H9 (cell line): Measurements from ENCODE around the gene VSTM2L. TPM values are rescaled to one million over a fixed set of nuclear protein-coding genes. Genes with fewer than 3 reads are reported as not detected.

Source experiments
- DNase-seq: peaks from one replicate; pipeline ENCODE4 v3.0.0-alpha.2; 2017
- H2AFZ ChIP-seq: one replicate; pipeline ENCODE4 v1.6.1; 2013; ENCODE audit warnings: mild to moderate bottlenecking, low read length, control low read depth, moderate library complexity
- H2AK5ac ChIP-seq: 2 replicates; pipeline ENCODE4 v1.6.1; 2013; ENCODE audit warnings: low read length, control low read depth, mixed read lengths; ENCODE audit not compliant: insufficient read length
- H2BK120ac ChIP-seq: one replicate; pipeline ENCODE4 v1.6.1; 2013; ENCODE audit warnings: low read depth, mild to moderate bottlenecking, low read length, control low read depth, inconsistent platforms; ENCODE audit not compliant: poor library complexity, severe bottlenecking
- H2BK12ac ChIP-seq: 2 replicates; pipeline ENCODE4 v1.6.1; 2013; ENCODE audit warnings: low read length, control low read depth, mixed read lengths, low read depth; ENCODE audit not compliant: insufficient read length
- H2BK15ac ChIP-seq: 2 replicates; pipeline ENCODE4 v1.6.1; 2013; ENCODE audit warnings: low read depth, low read length, control low read depth
- H2BK20ac ChIP-seq: one replicate; pipeline ENCODE4 v1.6.1; 2013; ENCODE audit warnings: low read depth, mild to moderate bottlenecking, low read length, control low read depth, inconsistent platforms; ENCODE audit not compliant: poor library complexity, severe bottlenecking
- H2BK5ac ChIP-seq: 2 replicates; pipeline ENCODE4 v1.6.1; 2013; ENCODE audit warnings: low read length, control low read depth, mixed read lengths; ENCODE audit not compliant: insufficient read length
- H3K14ac ChIP-seq: 2 replicates; pipeline ENCODE4 v1.6.1; 2013; ENCODE audit warnings: low read length, control low read depth; ENCODE audit not compliant: insufficient read depth
- H3K18ac ChIP-seq: 2 replicates; pipeline ENCODE4 v1.6.1; 2013; ENCODE audit warnings: low read depth, mild to moderate bottlenecking, mixed read lengths, low read length, control low read depth; ENCODE audit not compliant: insufficient read length
- H3K23ac ChIP-seq: 2 replicates; pipeline ENCODE4 v1.6.1; 2013; ENCODE audit warnings: low read length, control low read depth, mixed read lengths, low read depth; ENCODE audit not compliant: insufficient read length
- H3K23me2 ChIP-seq: 2 replicates; pipeline ENCODE4 v1.6.1; 2013; ENCODE audit warnings: low read depth, mild to moderate bottlenecking, mixed read lengths, low read length, control low read depth; ENCODE audit not compliant: insufficient read length, poor library complexity, severe bottlenecking
- H3K27ac ChIP-seq: 2 replicates; pipeline ENCODE4 v1.5.1; 2013; ENCODE audit warnings: low read length, control low read depth, mixed read lengths, low read depth; ENCODE audit not compliant: insufficient read length
- H3K27me3 ChIP-seq: 2 replicates; pipeline ENCODE4 v1.6.1; 2013; ENCODE audit warnings: low read length, control low read depth, inconsistent platforms; ENCODE audit not compliant: insufficient read depth
- H3K4ac ChIP-seq: 2 replicates; pipeline ENCODE4 v1.6.1; 2013; ENCODE audit warnings: low read depth, mild to moderate bottlenecking, control low read depth, inconsistent platforms, low read length, moderate library complexity
- H3K4me1 ChIP-seq: 2 replicates; pipeline ENCODE4 v1.6.1; 2013; ENCODE audit warnings: low read length, control low read depth, inconsistent platforms; ENCODE audit not compliant: insufficient read depth
- H3K4me2 ChIP-seq: 2 replicates; pipeline ENCODE4 v1.6.1; 2013; ENCODE audit warnings: low read length, control low read depth, mixed read lengths; ENCODE audit not compliant: insufficient read length, insufficient read depth
- H3K56ac ChIP-seq: 2 replicates; pipeline ENCODE4 v1.6.1; 2013; ENCODE audit warnings: low read depth, mild to moderate bottlenecking, mixed read lengths, low read length, control low read depth; ENCODE audit not compliant: insufficient read length
- H3K79me1 ChIP-seq: 2 replicates; pipeline ENCODE4 v1.6.1; 2013; ENCODE audit warnings: low read depth, mild to moderate bottlenecking, moderate library complexity, low read length, control low read depth, inconsistent platforms; ENCODE audit not compliant: insufficient read depth, poor library complexity, severe bottlenecking
- H3K79me2 ChIP-seq: 2 replicates; pipeline ENCODE4 v1.6.1; 2013; ENCODE audit warnings: low read length, control low read depth, inconsistent platforms; ENCODE audit not compliant: insufficient read depth
- H3K9ac ChIP-seq: 2 replicates; pipeline ENCODE4 v1.6.1; 2013; ENCODE audit warnings: low read length, control low read depth, mixed read lengths; ENCODE audit not compliant: insufficient read length; ENCODE audit errors: extremely low read depth
- H3K9me3 ChIP-seq: one replicate; pipeline ENCODE4 v1.6.1; 2013; ENCODE audit warnings: low read depth, low read length, inconsistent platforms; ENCODE audit not compliant: control insufficient read depth
- H3T11ph ChIP-seq: one replicate; pipeline ENCODE4 v1.6.1; 2013; ENCODE audit warnings: mild to moderate bottlenecking, low read length, control low read depth, inconsistent platforms
- H4K20me1 ChIP-seq: one replicate; pipeline ENCODE4 v1.6.1; 2013; ENCODE audit not compliant: control insufficient read depth, insufficient read length, insufficient read depth
- H4K5ac ChIP-seq: 2 replicates; pipeline ENCODE4 v1.6.1; 2013; ENCODE audit warnings: low read depth, mild to moderate bottlenecking, mixed read lengths, low read length, control low read depth; ENCODE audit not compliant: insufficient read length
- H4K8ac ChIP-seq: replicated peaks from 2 replicates; pipeline ENCODE4 v1.6.1; 2013; ENCODE audit warnings: low read length, control low read depth, mixed read lengths, low read depth; ENCODE audit not compliant: insufficient read length
- H4K91ac ChIP-seq: 2 replicates; pipeline ENCODE4 v1.6.1; 2013; ENCODE audit warnings: low read depth, mild to moderate bottlenecking, moderate library complexity, mixed read lengths, low read length, control low read depth; ENCODE audit not compliant: insufficient read length
- H3K27ac Mint-ChIP-seq, 3 experiments: 2 replicates in 2 of 3; 3 replicates in 1 of 3; pipeline ENCODE4 v1.8.0; 2020 to 2021; ENCODE audit warnings: mixed read lengths in 3 of 3, mild to moderate bottlenecking in 1 of 3, moderate library complexity in 1 of 3
- H3K27me3 Mint-ChIP-seq: 2 replicates; pipeline ENCODE4 v1.8.0; 2021; ENCODE audit warnings: low read depth, mild to moderate bottlenecking, moderate library complexity, mixed read lengths
- H3K36me3 Mint-ChIP-seq, 3 experiments: 2 replicates in 2 of 3; 3 replicates in 1 of 3; pipeline ENCODE4 v1.8.0; 2020 to 2021; ENCODE audit warnings: low read depth in 3 of 3, mixed read lengths in 3 of 3; ENCODE audit not compliant: insufficient read depth in 1 of 3
- H3K4me1 Mint-ChIP-seq, 2 experiments: 2 replicates each; pipeline ENCODE4 v1.8.0; 2020; ENCODE audit warnings: mixed read lengths in 2 of 2
- H3K4me3 Mint-ChIP-seq, 2 experiments: 2 replicates in 1 of 2; 3 replicates in 1 of 2; pipeline ENCODE4 v1.8.0; 2020 to 2021; ENCODE audit warnings: mild to moderate bottlenecking in 2 of 2, mixed read lengths in 2 of 2, moderate library complexity in 1 of 2
- H3K9me3 Mint-ChIP-seq, 2 experiments: 2 replicates in 1 of 2; 3 replicates in 1 of 2; pipeline ENCODE4 v1.8.0; 2020; ENCODE audit warnings: mild to moderate bottlenecking in 2 of 2, mixed read lengths in 2 of 2, moderate library complexity in 1 of 2
- CTCF ChIP-seq: fragments of 200-600 bp; sonication (generic); conservative IDR thresholded peaks from 3 replicates; pipeline ENCODE4 v1.8.0; 2021; ENCODE audit warnings: antibody characterized with exemption, mild to moderate bottlenecking
- WGBS: extraction: QIAGEN DNeasy Blood & Tissue Kit; methylation state at CpG from one replicate; pipeline ENCODE4 v1.1.7; 2013; ENCODE audit warnings: missing lambda C conversion rate, low lambda C conversion rate, mixed read lengths; ENCODE audit not compliant: insufficient read length; ENCODE audit errors: extremely low coverage; 5-methylcytosine and 5-hydroxymethylcytosine counted together
- total RNA-seq: library from RNA; stranded (reverse); gene quantifications from 2 replicates; pipeline ENCODE4 v1.2.1, GENCODE V29; 2021

VSTM2L gene
- total RNA-seq, 1 experiment from 2014 or later: 2.1 TPM

- H3K14ac ChIP-seq: no peak overlapping the region
- no peak overlapping the region for H4K8ac ChIP-seq
- no peak overlapping the region for H2AK5ac ChIP-seq
- H2AFZ ChIP-seq: no peak overlapping the region
- no peak overlapping the region for H3K56ac ChIP-seq
- H3K23me2 ChIP-seq: no peaks in the 10 kb centered on the region
- H3K9ac ChIP-seq: no peak overlapping the region
- Mint-ChIP-seq H3K4me1 (peaks cover 24 to 33% of the 10 kb centered on the region in 2 experiments), H3K9me3 (no peaks in the 10 kb centered on the region), H3K27ac (peak overlapping the region; percentile 45 to 74 (median 53); a peak in 4 of 7 replicates), H3K4me3 (no peak overlapping the region), H3K36me3 (peaks cover 8 to 22% (median 11%) of the 10 kb centered on the region in 3 experiments; a peak in 5 of 7 replicates), H3K27me3 (no peaks in the 10 kb centered on the region; the same call in none of the 2 replicates)
- no peaks in the 10 kb centered on the region for H3K79me2 ChIP-seq
- no peak overlapping the region for H3K4ac ChIP-seq
- no peak overlapping the region for H4K91ac ChIP-seq
- no peak overlapping the region for H2BK12ac ChIP-seq
- no peak overlapping the region for H3K18ac ChIP-seq
- no peak overlapping the region for H4K5ac ChIP-seq
- no peak overlapping the region for H3K23ac ChIP-seq
- no peak overlapping the region for H3K4me2 ChIP-seq
- no peak overlapping the region for H2BK5ac ChIP-seq
- H2BK15ac ChIP-seq: no peak overlapping the region
- H3K79me1 ChIP-seq: no peaks in the 10 kb centered on the region
- H3T11ph ChIP-seq: no peak overlapping the region
- no peak overlapping the region for H3K27ac ChIP-seq
- no peaks in the 10 kb centered on the region for H3K27me3 ChIP-seq
- peaks cover 2% of the 10 kb centered on the region for H4K20me1 ChIP-seq
- no peak for TF ChIP-seq CTCF
- H3K4me1 ChIP-seq: peaks cover 5% of the 10 kb centered on the region; the same call in 1 of the 2 replicates
- no peaks in the 10 kb centered on the region for H3K9me3 ChIP-seq
- no peak for DNase-seq
- no CpG with 5 or more reads among the region's 3 CpGs for WGBS
- no peak overlapping the region for H2BK20ac ChIP-seq
- H2BK120ac ChIP-seq: no peak overlapping the region
Measured at GRCh38 chr20:37868851-37869333, 34.0 kb upstream of the VSTM2L start.
